ELR (cell line): Measurements from ENCODE around the gene MRNIP.

Experiments used
- DNase-seq: peaks from one replicate; pipeline ENCODE4 v3.0.0-alpha.2; 2015; ENCODE audit warnings: low read depth

The MRNIP gene

DNA sequence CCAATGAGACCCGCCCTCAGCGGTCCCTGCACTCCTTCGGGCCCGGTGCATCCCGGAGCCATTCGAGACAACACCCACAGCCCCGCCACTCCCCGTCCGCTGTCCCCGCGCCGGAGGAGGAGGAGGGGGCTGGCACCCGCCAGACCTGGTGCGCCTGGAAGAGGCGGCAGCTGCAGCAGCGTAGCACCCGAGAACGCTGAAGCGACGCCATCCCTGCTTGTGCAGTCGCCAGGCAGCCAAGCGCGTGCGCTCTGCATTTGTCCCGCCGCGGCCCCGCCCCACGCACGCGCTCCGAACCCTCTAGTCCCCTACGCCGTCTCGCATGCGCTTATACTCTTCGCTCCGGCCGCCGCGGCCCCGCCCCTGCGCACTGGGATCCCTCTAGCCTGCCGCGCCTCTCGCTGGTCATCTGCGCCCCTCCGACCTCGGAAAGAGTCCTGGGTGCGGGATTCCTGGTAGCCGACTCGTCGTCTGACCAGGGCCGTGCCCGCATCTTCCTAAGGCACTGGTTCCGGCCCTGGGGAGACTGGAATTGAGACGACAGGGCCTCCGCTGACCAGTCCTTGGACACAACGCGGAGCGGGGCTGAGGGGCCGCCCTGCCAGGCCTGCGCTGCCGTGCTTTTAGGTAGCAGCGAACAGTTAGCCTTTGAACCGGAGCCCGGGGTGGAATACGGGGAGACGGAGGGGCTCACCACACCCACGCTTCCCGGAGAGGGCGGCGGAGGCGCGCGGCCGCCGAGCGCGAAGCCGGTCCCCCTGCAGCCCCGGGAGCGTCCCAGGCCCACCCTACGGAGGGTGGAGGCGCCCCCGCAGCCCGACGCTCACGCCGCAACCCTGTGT, at the start of gene MRNIP:
Gene MRNIP (minus strand): TSS at position 232 of the 842 bp plus-strand sequence. CDS start 21 bp downstream, at position 211.
- peak; percentile 95 for DNase-seq

DNA sequence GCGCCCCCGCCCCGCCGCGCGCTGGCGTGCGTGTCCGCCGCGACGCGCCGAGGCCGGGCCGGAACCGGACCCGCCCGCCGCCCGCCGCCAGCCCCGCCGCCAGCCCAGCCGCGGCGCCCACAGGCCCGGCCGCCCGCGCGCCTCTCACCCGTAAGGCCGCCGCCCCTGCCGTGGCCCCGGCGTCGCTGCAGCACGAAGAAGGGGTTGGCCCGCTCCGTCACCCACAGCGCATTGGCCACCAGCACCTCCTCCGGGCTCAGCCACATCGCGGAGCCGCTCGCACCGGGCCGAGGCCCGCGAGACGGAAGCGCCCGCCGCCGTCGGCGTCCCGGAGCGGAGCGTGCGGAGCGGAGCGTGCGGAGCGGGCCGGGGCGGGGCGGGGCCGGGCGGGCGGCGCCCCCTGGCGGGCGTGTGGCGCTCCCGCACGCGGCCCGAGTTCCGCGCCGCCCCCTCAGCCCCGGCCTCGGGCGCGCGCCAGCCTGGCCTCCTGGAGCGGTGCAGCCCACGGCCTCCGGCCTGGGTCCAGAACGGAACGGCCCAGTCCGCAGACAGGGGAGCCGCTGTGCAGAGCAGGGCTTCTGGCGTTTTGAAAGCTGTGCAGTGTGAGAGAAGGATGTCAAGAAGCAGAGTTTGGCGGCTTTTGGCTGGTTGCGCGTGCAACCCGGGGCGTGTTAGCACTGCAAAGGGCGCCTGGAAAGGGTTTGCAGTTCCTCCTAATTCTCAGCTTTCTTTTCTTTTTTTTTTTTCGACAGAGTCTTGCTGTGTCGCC, 49.1 kb upstream of the MRNIP start, which contains the start of gene TBC1D9B:
Gene TBC1D9B (minus strand): TSS at position 342 of the 769 bp plus-strand sequence. CDS start 76 bp downstream, at position 266.
- peak; percentile 77 for DNase-seq

- peak; percentile 46 for DNase-seq
These were observed 48.4 kb upstream of the MRNIP start for GRCh38 chr5:179906795-179907555.

- DNase-seq, result no peak
These were observed 47.7 kb upstream of the MRNIP start for GRCh38 chr5:179906294-179906794.

- DNase-seq, result no peak
These were observed 46.5 kb upstream of the MRNIP start for GRCh38 chr5:179905161-179905560.

GRCh38 chr5:179904463-179905160, 46.0 kb upstream of the MRNIP start:
- no peak for DNase-seq

GRCh38 chr5:179902763-179903158, 44.1 kb upstream of the MRNIP start:
- no peak for DNase-seq

DNA sequence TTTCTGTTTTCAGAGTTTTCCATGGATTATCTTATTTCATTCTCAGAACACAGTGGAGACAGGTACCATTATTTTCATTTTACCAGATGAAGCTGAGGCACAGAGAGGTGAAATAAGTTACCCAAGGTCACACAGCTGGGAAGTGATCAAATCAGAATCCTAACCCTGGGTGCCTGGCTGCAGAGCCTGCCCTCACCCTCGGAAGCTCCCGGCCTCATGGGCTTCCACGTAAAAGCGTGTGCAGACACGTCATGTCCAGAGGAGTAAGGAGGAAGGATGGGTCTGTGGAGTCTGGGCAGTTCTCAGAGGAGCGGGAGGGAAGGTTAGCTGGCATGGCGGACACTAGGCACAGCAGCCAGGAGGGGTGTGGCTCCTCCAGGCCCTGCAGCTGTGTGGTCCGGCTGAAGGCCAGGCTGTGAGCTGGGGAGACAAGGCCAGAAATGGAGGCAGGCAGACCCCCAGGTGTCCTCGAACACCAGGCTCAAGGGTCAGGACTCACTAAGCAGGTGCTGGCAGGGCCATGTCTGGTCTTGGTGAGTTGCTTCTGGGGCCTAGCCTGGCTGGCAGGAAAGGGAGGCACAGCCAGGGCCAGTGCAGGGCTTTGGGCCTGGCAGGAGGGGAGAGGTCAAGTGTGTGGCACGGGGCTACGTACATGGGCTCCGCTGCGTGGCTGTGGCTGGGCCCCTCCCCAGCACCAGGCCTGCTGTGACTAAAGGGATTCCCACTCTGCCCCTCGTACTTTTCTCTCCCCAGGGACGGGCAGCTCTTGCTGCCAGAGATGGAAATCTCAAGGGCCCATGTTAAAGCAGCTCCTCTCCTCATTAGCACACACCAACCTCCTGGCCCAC, 43.5 kb upstream of the MRNIP start:
- DNase-seq, result no peak

- DNase-seq, result no peak
These were observed 42.8 kb upstream of the MRNIP start for GRCh38 chr5:179901462-179901861.

DNA sequence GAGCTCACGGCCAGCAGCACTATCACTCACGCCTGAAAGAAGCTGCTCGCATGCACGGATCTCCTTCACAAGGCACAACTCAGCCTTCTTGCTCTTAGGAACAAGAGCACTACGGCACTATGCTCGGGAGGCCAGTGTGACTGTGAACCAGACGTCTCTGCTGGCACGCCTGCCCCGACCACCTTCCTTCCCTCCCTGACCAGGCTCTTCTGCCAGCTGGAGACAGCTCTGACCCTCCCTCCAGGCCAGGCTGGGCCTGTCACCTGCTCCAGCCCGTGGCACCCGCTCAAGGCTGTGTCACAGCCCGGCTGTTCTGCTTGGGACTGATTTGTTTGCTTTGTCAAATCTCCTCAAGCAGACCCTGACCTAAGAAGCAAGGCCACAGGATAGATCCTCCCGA, 42.1 kb upstream of the MRNIP start:
- no peak for DNase-seq

DNA sequence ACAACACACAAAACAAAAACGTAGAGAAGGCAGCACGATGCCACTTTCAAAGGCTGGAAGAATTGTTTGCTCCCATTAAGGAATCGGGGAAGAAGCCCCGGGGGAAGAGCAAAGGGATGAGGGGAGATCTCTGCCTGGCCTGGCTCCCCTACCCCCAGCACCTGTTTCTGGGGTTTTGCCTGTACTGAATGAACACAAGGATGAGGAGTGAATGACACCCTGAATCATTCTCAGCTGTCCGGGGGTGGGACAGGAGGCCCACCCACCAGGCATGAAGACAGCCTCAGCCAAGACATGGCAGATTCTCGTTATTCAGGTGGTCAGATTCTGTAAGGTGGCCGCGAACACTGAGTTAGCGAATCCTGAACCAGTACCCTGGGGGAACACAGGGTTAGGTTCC, 41.6 kb upstream of the MRNIP start:
- DNase-seq, result no peak

DNA sequence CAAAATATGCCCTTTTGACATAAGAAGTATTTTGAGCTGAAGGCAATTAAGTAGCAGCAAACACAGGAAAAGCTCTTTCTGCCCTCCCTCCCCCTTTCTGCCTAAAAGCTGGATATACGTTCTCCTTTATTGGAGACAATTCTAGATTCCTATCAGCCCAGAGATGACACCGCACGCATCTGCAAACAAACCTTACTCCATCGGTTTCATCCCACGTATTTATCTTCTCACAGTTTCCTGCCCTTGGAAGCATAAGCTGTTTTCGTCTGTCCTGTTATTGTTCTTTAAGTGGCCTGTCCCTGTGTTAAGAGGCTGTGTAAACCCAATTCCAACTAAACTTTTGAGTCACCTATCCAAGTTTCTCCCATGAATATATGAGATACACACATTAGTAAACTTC, 37.2 kb upstream of the MRNIP start:
- no peak for DNase-seq

GRCh38 chr5:179893958-179894895, 35.6 kb upstream of the MRNIP start:
- DNase-seq, result no peak

DNA sequence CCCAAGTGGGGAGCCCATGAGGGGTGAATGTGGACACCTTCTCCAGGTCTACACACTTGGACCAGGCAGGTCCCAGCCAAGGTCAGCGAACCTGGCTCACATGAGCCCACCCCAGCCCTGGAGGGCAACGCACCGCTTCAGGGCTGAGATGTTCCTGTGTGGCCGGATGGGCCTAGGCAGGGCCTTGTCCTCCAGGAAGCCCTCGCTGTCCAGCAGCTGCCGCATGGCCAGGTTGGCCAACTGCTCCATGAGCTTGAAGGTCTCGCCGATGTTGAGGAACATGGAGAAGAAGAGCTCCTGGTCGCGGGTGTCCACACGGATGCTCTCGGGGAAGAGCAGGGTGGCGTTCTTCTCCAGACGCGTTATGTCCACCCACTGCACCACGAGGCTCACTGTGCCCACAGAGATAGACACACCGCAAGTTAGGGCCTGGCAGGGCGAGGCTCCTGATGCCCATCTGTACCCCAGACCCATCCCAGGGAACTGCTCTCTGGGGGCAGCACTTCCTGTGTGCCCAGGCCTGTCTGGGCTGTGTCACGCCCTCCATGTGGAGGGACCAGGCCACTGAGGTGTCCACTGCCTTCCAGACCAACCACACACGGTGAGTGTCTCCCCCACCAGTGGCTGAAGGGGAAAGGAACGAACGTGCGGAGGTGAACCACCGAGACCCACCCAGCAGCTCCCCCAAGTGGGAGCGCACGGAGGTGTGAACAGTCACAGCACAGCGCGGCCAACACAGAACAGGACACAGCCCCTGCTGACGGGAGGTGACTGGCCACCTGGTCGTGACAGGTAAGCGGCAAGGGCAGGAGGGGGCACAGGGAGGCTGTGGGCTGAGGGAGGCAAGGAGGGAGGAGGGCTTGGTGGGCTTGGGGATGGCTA, 34.7 kb upstream of the MRNIP start:
- no peak for DNase-seq

DNA sequence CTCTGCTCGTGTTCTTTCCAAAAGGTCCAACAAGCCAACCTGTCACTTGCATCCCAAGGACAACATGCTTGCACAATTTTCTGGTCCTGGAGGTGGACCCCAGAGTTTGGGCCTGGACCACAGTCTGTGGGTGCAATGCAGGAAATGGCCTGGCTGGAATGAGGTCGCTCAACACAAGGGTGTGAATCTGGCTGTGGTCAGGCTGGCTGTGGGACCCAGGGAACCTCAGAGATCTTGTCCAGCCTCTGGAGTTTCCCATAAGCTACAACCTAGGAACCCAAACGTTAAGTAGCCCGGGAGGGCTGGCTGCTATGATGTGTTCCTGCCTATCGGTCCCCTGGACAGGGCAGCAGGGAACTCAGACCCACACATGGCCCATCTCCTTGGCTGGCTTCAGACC, 33.6 kb upstream of the MRNIP start:
- DNase-seq, result no peak

DNA sequence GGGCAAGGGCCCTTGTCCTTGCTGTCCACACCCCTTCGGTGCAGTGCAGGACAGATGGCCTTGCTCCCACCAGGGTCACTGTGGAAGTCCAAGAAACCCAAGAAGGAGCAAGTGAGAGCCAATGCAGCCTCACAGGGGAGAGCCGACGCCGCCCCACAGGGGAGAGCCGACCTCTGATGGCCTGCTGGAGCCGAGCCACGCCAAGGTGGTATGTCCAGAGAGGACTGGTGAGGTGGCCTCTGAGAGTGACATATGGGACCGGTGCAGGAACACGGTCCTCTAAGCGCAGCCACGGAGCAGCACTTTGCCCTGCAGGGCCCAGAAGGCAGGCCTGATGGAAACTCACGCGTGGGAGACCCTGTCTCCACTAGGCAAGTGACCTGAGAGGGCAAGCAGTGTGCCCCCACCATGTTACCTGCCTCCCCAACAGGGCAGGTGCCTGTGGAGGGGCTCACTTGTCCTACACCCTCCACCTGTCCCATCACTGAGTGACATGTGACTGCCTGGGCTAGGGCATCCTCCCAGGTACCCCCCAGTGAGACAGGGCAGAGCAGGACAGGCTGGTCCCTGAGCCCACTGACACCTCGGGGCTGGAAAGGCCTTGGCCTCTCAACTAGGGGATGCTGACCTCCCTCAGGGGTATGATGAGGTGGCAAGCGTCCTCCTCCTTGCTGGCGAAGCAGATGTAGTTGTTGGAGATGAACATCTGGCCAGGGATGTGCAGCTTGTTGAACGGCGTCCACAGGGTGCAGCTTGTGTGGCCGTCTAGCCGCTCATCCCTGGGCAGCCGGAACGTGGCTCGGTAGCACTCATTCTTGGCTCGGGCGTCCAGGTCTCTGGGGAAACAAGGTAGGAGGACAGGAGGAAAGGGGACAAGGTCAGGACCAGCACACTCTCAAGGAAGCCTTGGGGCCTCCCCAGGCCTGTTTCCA, 32.4 kb upstream of the MRNIP start:
- DNase-seq, result no peak

GRCh38 chr5:179889885-179890284, 31.3 kb upstream of the MRNIP start:
- DNase-seq, result no peak
